ENCODE results near the gene SSH3. TPM values are rescaled to one million over a fixed set of nuclear protein-coding genes. Genes with fewer than 3 reads are reported as not detected.

Gene SSH3
- total and polyA plus RNA-seq, 2 of the 8 experiments (the other 6 are each of a cell fraction or from before 2014, with no cell fraction given): 16.9 to 19.8 TPM

DNA sequence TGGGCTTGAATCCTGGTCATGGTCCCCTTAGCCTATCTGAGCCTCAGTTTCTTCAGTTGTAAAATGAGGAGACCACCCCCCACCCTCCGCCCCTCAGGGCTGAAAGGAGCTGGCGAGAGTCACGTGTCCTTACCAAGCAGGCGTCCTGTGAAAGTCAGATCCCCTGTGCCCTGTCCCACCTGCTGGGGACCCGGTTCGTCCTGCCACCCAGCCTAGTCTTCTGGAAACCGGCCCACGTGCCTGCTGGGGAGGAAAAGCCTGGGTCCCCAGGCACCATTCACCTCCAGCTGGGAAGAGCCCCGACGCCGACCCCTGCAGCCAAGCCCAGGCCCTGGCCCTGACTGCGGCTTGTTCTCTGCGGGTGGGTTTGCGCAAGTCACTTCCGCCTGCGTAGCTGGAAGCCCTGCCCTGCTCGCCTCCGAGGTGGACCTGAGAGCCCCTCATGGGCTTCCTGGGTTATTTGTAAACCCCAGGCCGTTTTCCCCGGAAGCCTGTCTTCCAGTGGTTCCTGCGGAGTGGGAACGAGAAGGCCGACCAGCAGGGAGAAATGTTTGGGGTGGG lies 679 bp upstream of the SSH3 start:
- H2BK12ac ChIP-seq (ENCODE audit: low read depth, low read length): no peak overlapping the region
- WGBS, 2 experiments (ENCODE audit: extremely low coverage in 1 of 2, insufficient coverage in 1 of 2, insufficient read length in 1 of 2, insufficient replicate concordance in 2 of 2, low coverage in 1 of 2, low lambda C conversion rate in 2 of 2, missing lambda C conversion rate in 1 of 2): 2% methylated on average over 22 of the region's 23 CpGs; no CpG with 5 or more reads in 1 of the 2 experiments
- no peak overlapping the region for H2BK20ac ChIP-seq (ENCODE audit: low read length)
- peaks cover 0 to 14% (median 6%) of the 10 kb centered on the region in 4 experiments; a peak in 3 of 8 replicates for H3K36me3 ChIP-seq (ENCODE audit: control insufficient read depth in 2 of 4, insufficient read depth in 4 of 4, low read length in 3 of 4)
- no peaks in the 10 kb centered on the region for H3K79me2 ChIP-seq (ENCODE audit: control insufficient read depth in 1 of 2, insufficient read depth in 2 of 2, low read length in 2 of 2)
- peak overlapping the region; percentile 4; the same call in 1 of the 2 replicates for H4K8ac ChIP-seq (ENCODE audit: extremely low read depth, insufficient read depth, low read length)
- peak overlapping the region; percentile 85; the same call in 1 of the 2 replicates for H2BK5ac ChIP-seq (ENCODE audit: low read depth, low read length)
- H3K4me3 ChIP-seq (ENCODE audit: extremely low read depth in 1 of 4, insufficient read depth in 2 of 4, low read depth in 3 of 4, low read length in 4 of 4): peak overlapping the region; percentile 67 to 94 (median 74)
- H4K91ac ChIP-seq (replicated peaks; ENCODE audit: insufficient read length, low read length): peak overlapping the region; percentile 76
- peak overlapping the region; percentile 56 for H3K56ac ChIP-seq (replicated peaks; ENCODE audit: insufficient read length, low read depth, low read length)
- peak overlapping the region; percentile 81 to 85 for H3K4me2 ChIP-seq (ENCODE audit: insufficient read depth in 1 of 2, low read depth in 2 of 2, low read length in 2 of 2)
- peaks cover 0 to 11% (median 7%) of the 10 kb centered on the region in 4 experiments; a peak in 5 of 7 replicates for H3K27me3 ChIP-seq (replicated peaks in 1 of 4; ENCODE audit: control insufficient read depth in 3 of 4, extremely low read depth in 1 of 4, insufficient read depth in 3 of 4, low read length in 3 of 4)
- no peak overlapping the region for H2AK5ac ChIP-seq (ENCODE audit: low read depth, low read length)
- H3K9me3 ChIP-seq (ENCODE audit: insufficient read depth in 2 of 2, low read depth in 1 of 2, low read length in 1 of 2): no peaks in the 10 kb centered on the region
- peak overlapping the region; percentile 61; the same call in 1 of the 2 replicates for H2BK15ac ChIP-seq (ENCODE audit: low read length)
- no peak overlapping the region for H3K27ac ChIP-seq (ENCODE audit: low read depth, low read length)
- no peaks in the 10 kb centered on the region; the same call in 1 of the 2 replicates for H3K79me1 ChIP-seq (ENCODE audit: low read depth, low read length)
- H2AFZ ChIP-seq (ENCODE audit: low read length): no peak overlapping the region
- H4K20me1 ChIP-seq (replicated peaks in 1 of 2; ENCODE audit: control insufficient read depth in 1 of 2, insufficient read depth in 2 of 2, low read length in 2 of 2): peaks cover 0 to 11% of the 10 kb centered on the region in 2 experiments
- CTCF ChIA-PET (ENCODE audit: partially characterized antibody): interaction anchor here (0.6 to 4.8 kb wide), 14 partner anchors 9 to 83 kb away, joined by 3 to 33 read pairs (median 5); partner anchors contain the start of gene ANKRD13D
- DNase-seq (ENCODE audit: low read depth in 1 of 2, low spot score in 2 of 2) (peak in 1 of 2 experiments; percentile 84), FAIRE-seq (no peak)
- peak overlapping the region; percentile 74 for H3K4ac ChIP-seq (replicated peaks; ENCODE audit: insufficient read length, low read depth, low read length)
- peak overlapping the region; percentile 90 for H3K18ac ChIP-seq (ENCODE audit: extremely low read depth, low read length)
- peaks cover 19% of the 10 kb centered on the region; the same call in 1 of the 2 replicates for H3K23me2 ChIP-seq (ENCODE audit: low read depth, low read length)
- peak overlapping the region in 2 of 4 experiments; percentile 26 to 41; a peak in 4 of 7 replicates for H3K9ac ChIP-seq (replicated peaks in 1 of 4; ENCODE audit: extremely low read depth in 1 of 4, low read depth in 3 of 4, low read length in 3 of 4)
- POLR2A ChIA-PET (ENCODE audit: partially characterized antibody): interaction anchor here (0.9 to 9.7 kb wide), 14 partner anchors 11 to 183 kb away, joined by 3 to 106 read pairs (median 4); partner anchors contain the start of genes ANKRD13D, CORO1B and PPP1CA
- peaks cover 0 to 20% (median 16%) of the 10 kb centered on the region in 4 experiments; a peak in 5 of 7 replicates for H3K4me1 ChIP-seq (replicated peaks in 1 of 4; ENCODE audit: control insufficient read depth in 3 of 4, insufficient read depth in 4 of 4, low read length in 3 of 4)
- H3K23ac ChIP-seq (ENCODE audit: insufficient read length): no peak overlapping the region
- H2BK120ac ChIP-seq (replicated peaks; ENCODE audit: low read depth, low read length): no peak overlapping the region
- no peak overlapping the region for H3K14ac ChIP-seq (ENCODE audit: insufficient read length)
- H4K5ac ChIP-seq (ENCODE audit: insufficient read length, low read depth, low read length): peak overlapping the region; percentile 59
- TF ChIP-seq, protein P1, sequence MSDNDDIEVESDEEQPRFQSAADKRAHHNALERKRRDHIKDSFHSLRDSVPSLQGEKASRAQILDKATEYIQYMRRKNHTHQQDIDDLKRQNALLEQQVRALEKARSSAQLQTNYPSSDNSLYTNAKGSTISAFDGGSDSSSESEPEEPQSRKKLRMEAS (IDR thresholded peaks at IDR 0.05): peak; percentile 59
- TF ChIP-seq CREB1 (IDR thresholded peaks at IDR 0.05): no peak
- no peak for TF ChIP-seq RFX5 (IDR thresholded peaks at IDR 0.05; ENCODE audit: borderline replicate concordance, low read depth, low read length)
- TF ChIP-seq RXRA (IDR thresholded peaks at IDR 0.05; ENCODE audit: insufficient read depth, low read depth, low read length): no peak
- TF ChIP-seq FOSL1 (IDR thresholded peaks at IDR 0.05; ENCODE audit: insufficient read depth, low read depth, low read length): no peak
- TF ChIP-seq, protein P2, sequence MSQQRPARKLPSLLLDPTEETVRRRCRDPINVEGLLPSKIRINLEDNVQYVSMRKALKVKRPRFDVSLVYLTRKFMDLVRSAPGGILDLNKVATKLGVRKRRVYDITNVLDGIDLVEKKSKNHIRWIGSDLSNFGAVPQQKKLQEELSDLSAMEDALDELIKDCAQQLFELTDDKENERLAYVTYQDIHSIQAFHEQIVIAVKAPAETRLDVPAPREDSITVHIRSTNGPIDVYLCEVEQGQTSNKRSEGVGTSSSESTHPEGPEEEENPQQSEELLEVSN (IDR thresholded peaks at IDR 0.05): peak; percentile 38; the same call in 1 of the 2 replicates
- TF ChIP-seq, protein P3, sequence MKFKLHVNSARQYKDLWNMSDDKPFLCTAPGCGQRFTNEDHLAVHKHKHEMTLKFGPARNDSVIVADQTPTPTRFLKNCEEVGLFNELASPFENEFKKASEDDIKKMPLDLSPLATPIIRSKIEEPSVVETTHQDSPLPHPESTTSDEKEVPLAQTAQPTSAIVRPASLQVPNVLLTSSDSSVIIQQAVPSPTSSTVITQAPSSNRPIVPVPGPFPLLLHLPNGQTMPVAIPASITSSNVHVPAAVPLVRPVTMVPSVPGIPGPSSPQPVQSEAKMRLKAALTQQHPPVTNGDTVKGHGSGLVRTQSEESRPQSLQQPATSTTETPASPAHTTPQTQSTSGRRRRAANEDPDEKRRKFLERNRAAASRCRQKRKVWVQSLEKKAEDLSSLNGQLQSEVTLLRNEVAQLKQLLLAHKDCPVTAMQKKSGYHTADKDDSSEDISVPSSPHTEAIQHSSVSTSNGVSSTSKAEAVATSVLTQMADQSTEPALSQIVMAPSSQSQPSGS (IDR thresholded peaks at IDR 0.05; ENCODE audit: low read length): no peak
- TF ChIP-seq KDM1A (IDR thresholded peaks at IDR 0.05; ENCODE audit: borderline replicate concordance, low read length): no peak
- TF ChIP-seq PHF8 (conservative IDR thresholded peaks at IDR 0.05; ENCODE audit: low read depth, low read length): no peak
